HG03354 (cell line): Measurements from ENCODE around the gene NTM.
"Not testable (repeated sequence)": the region's sequence is repeated elsewhere in the genome, so short reads cannot be mapped to it uniquely, and the experiment has no call there.

ENCODE experiments used
- ATAC-seq: cut with Tn5 transposase; IDR thresholded peaks from one replicate; pipeline ENCODE4 v1.9.1; 2021; ENCODE audit warnings: mild to moderate bottlenecking; ENCODE audit not compliant: unreplicated experiment, poor library complexity, severe bottlenecking

The NTM gene

DNA sequence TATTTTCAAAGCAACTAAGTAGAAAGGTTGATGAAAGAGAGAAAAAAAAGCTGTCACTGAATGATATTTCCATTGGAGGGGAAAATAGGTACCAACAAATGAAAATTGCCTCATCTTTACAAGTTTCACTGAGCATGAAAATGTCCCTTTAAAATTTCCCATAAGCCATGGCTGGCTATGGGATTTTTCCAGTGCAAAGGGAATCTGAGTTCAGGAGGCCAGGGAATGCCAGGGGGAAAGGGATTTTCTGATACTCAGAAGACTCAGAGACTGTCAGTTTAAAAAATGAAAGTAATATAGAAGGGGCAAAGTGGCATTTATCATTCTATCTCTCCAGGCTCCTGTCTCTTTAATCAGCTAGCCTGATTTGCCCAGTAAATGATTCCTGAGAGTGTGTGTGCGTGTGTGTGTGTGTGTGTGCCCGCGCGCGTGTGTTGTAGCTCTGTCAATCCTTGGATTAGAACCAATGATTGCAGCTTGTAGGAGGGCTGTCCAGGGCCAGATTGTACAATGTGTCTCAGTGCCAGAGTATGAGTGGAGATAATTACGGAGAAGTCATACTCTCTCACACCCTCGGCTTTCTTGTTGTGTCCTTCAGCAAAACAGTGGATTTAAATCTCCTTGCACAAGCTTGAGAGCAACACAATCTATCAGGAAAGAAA is at the start of gene NTM:
Gene NTM (plus strand): TSS at position 526 of the 662 bp plus-strand sequence.
- no peak for ATAC-seq

- ATAC-seq, result no peak
Measured at GRCh38 chr11:131324921-131325570, 45.4 kb upstream of the NTM start.

DNA sequence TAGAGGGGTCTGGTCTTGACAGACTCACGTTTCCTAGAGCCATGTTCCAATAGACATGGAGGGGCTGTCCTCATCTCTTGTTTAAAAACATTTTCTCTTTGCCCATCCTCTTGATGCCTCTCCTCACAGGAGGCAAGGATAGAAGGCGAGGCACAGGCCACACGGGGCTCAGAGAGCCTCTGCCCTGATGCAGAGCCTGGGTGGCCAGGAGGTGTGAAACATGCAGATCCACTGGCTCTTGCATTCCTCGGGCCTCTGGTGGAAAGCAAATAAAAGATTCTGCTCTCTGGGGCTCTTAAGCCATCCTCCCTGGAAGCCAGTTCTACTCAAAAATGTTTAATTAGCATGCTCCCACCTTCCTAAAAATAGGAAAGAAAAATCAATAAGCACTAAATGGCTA is 43.6 kb upstream of the NTM start:
- ATAC-seq, result no peak

DNA sequence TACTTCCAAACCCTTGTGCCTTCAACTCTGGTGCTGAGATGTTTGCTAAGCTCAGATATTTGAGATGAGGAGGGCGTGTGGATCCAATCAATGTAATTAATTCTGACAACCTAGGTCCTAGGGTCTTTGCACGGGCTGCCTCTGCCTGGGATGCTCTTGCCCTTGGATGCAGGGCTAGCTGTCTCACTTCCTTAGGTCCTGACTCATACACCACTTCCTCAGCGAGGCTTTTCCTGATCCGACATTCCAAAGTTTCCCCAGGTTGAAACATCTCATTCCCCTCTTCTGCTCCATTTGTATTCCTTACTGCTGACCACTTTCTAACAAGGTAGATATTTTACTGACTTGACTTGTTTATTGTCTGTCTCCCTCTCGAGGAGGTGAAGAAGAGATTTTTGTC is 43.0 kb upstream of the NTM start:
- no peak for ATAC-seq

DNA sequence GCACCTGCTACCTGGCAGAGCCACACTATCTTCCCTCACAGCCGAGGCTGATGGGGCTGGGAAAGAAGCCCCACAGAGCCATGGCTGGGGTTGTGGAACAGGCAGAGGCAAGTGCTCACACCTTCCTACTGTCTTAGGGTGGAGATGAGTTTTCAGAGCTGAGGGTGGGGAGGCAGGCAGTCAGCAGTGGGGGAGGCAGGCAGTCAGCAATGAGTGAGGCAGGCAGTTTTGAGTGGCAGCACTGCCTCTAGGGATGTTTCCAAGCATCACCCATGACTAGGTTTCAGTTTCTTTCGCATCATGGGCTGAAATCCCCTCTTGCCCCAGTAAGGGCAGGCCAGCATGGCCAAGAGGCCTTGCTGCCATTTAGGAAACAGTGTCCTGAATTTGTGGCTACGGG is 41.6 kb upstream of the NTM start:
- no peak for ATAC-seq

DNA sequence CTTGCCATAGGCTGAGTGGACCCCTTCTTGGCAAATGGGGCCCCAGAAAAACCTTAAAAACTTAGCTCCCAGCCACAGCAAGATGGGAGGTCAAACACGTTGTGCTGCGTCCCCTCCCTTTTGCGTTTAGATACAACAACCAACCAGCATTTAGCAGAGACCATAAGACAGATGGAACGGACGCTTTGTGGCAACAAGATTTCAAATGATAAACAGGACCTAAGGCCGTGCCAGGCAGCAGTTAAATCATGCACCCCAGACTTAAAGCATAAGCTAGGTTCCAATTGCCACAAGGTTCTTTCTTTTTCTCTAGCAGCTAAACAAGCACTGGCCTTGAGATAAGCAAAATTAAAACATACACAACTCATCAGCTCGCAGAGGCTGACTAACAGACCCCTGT is 39.4 kb upstream of the NTM start:
- no peak for ATAC-seq

DNA sequence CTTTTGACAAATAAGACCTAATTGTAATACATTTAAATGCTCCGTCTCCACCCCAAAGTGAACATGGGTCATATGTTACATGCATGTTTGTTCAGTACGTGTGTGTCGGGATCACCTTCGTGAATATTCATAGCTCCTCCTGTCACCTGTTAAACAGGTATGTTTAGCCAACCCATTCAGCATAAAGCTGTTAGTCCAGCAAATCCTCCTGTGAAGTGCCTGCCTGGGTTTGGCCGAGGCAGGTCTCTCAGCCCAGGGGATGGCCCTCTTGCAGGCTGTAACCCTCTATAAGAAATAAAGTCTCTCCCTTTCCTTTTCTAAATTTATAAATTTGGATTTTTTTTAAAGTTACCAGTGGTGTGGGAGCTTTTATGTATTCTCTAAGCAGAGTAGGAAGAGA is 38.9 kb upstream of the NTM start:
- ATAC-seq, result no peak

DNA sequence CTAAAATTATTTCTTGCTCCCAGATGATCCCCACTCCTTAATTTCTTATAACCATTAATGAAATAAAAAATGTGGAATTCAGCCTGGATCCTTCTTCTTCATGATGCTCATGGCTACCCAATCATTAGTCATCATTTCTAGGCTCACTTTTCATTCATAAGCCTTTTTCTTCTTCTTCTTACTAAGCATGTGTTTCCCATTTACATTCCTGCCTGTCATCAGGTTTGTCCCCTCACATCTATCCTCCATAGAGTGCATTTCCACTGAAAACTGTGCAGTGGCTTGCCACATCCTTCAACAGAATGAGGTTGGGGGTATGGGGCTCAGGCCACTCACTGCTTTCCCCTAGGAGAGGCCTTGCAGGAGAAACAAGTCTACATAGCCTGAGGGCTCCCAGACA is 35.8 kb upstream of the NTM start:
- no peak for ATAC-seq

GRCh38 chr11:131341900-131342299 is 28.5 kb upstream of the NTM start:
- not testable (repeated sequence) for ATAC-seq

GRCh38 chr11:131342442-131342841 is 28.0 kb upstream of the NTM start:
- ATAC-seq, result not testable (repeated sequence)

GRCh38 chr11:131345406-131345805 is 25.0 kb upstream of the NTM start:
- no peak for ATAC-seq

DNA sequence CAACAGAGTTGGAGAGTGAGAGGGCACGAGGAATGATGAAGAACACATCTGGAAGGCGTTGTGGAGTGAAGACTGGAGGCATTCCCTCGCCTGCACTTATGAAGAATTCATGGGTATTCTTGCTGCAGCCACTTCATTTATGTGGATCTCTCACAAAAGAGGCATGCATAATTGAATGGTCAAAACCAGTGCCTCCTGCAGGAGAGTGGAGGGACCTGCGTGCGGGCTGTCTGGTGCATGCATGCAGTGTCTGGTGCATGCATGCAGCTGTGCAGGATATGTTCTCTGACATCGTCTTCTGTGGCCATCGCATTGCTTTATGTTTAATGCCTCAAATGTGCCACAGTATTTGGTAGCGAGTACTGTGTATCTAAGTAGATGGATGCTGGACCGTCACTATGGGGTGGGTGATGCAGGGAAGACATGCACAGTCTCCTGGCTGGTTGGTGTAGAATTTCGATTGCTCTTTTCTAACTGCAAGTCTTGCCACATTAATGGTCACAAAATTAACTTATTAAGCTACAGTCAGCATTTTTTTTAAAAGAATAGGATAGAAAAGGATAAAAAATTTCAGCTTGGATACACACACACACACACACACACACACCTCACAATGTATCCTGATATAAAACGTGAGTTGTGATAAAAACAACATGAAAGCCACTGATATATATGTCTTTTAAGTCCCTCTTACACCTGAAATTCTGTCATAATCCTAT is 20.9 kb upstream of the NTM start:
- ATAC-seq, result no peak

- no peak for ATAC-seq
Measured at GRCh38 chr11:131350872-131351271, 19.5 kb upstream of the NTM start.

DNA sequence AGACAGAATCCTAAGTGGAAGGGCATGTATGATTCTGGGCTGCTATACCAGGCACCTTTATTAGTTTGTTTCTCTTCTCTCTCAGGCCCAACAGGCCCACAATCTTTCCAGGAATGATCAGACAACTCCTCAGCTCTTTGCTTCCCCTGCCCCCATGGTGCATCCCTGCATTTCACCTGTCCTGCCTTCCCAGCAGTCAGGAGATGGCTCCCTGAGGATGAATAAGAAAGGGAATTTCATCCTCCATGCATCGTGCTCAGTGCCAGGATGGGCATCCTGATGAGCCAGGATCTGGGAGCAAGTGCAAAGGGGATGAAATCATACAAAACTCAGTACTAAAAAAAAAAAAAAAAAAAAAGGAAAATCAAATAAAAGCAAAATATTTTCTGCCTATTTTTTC is 18.6 kb upstream of the NTM start:
- ATAC-seq, result no peak

DNA sequence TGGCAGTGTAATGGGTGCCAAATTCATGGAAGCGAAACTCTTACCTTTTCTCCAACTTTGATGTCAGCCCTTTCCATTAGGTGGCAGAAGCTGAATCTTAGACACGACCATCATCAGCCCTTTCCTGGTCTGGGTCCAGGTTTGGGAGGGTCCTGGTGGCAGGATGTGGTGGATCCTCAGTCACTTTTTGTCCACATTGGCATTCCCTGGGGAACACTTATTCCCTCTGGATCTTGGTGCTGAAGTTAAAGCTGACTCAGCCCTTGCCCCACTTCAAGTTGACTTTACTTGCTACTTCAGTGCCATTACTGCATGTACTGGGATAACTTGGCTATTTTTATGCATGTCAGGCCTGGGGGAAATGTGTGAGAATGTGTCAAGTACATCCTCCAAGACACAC is 16.6 kb upstream of the NTM start:
- ATAC-seq, result no peak

DNA sequence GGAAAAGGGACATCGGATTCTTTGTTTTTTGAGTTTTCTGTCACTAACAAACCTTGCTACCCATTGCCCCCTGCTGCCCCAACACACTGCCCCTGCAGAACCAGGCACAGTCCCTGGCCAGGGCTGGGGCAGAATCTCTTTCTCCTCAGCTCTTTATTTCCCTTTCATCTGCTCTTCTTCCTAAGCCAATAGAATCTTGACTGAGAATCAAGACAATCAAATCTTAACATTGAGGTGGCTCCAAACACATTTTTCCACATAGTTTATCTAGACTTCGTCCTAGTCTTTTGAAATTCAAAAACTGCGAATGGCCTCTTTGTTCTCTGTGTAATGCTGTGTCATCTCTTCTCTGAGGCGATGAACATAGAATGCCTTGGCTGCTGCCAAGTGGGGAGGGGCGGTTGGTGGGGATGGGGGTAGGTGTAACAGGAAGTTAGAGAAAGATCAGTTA is 16.1 kb upstream of the NTM start:
- ATAC-seq, result no peak

- ATAC-seq, result no peak
Measured at GRCh38 chr11:131356206-131356605, 14.2 kb upstream of the NTM start.

DNA sequence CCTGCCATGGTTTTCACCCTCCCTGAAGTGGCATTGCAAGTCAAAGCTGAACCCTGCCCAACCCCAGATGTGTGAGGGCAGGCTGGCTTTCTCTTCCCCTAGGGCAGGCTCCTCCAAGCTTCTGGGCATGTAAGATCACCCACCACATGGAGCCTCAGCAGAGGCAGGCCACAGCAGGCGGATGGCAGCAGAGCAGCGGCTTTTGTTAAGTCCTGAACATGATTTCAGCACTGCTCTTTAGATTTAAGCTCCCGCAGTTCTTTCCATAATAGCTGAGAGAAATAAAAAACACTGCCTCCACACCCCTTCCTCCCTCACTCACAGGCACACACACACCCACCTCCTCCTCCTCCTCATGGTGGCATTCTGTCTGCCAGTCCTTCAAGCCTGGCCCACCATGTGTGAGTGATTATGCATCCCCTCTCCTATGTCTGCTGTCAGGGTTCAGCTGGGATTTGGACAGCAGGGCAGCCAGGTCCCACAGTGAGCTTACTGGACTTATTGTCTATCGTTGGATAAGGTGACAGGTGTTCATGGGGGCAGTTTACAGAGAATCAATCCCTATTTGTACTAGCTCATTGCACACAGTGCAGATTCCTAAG is 5.0 kb upstream of the NTM start:
- no peak for ATAC-seq

DNA sequence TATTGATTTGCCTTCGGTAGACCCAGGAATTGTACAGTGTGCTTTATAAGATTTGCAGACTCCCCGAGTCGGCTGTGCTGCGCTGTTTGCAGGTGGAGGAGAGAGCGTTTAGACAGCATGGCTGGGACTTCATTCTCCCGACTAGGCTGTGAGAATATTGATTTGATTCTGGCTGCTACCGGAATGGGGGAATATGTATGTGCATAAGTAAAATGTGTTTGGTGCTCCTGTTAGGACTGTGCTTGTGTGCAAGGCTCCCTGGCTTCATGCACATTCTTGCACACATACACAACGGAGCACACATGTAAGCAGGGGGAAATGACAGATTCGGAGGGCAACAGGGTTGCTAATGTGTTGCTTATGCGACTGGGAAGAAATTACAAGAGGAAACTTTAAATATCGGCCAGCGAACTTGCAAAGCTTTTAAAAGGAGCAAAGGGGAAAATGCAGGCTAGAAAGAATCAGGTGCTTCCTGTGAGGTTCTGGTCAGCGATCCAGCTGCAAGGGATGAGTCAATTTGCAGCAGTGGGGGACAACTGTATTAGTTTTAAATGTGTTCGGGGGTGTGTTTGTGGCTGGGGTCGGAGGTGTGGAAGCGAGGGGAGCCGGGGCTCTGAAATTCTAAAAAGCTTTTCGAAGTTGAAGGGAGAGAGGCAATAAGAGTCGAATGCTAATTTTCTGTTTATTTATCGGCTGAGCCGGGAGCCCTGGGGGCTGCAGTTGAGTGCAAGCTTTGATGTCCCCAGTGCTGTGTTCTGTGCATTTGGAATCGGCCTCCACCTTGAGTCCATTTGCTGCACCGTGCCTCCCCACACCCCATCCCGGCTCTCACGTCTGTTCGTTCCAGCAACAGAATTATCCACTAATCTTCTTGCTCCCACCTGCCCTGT is 731 bp downstream of the NTM start:
- no peak for ATAC-seq

DNA sequence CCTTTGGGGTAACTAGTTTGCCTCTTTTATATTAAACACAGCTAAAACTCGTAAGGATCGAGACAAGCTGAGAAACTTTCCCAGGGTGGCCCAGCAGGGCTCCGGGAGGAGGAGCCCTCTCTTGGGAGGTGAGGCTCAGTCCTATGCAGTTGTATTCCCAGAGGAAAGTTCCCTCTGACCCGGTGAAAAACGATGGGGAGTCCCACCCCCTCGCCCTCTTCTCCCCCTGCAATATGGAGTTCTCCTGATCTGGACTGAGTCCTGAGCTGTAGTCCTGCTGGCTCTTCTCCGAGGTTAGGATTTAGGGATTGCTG is 1.3 kb downstream of the NTM start:
- ATAC-seq, result no peak
